Measurements from ENCODE around the gene TBC1D22B. TPM values are rescaled to one million over a fixed set of nuclear protein-coding genes. Genes with fewer than 3 reads are reported as not detected.

The TBC1D22B gene
- total RNA-seq, 2 donors from 2014 or later, result 7.7 to 11.6 TPM

GRCh38 chr6:37210313-37210968 lies 47.1 kb upstream of the TBC1D22B start:
- Histone ChIP-seq H3K9me3 (no peaks in the 10 kb centered on the region), H3K27ac (no peak overlapping the region), H3K27me3 (replicated peaks; ENCODE audit: insufficient read depth) (no peaks in the 10 kb centered on the region), H3K36me3 (no peaks in the 10 kb centered on the region), H3K4me3 (no peak overlapping the region), H3K4me1 (ENCODE audit: control insufficient read depth in 1 of 2, low read depth in 2 of 2) (peaks cover 0 to 4% of the 10 kb centered on the region in 2 donors)
- TF ChIP-seq, protein P1, sequence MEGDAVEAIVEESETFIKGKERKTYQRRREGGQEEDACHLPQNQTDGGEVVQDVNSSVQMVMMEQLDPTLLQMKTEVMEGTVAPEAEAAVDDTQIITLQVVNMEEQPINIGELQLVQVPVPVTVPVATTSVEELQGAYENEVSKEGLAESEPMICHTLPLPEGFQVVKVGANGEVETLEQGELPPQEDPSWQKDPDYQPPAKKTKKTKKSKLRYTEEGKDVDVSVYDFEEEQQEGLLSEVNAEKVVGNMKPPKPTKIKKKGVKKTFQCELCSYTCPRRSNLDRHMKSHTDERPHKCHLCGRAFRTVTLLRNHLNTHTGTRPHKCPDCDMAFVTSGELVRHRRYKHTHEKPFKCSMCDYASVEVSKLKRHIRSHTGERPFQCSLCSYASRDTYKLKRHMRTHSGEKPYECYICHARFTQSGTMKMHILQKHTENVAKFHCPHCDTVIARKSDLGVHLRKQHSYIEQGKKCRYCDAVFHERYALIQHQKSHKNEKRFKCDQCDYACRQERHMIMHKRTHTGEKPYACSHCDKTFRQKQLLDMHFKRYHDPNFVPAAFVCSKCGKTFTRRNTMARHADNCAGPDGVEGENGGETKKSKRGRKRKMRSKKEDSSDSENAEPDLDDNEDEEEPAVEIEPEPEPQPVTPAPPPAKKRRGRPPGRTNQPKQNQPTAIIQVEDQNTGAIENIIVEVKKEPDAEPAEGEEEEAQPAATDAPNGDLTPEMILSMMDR (IDR thresholded peaks at IDR 0.05), result peak; percentile 94
- ATAC-seq (ENCODE audit: insufficient number of reproducible peaks, low FRiP score, low read depth), result peak; percentile 83
- peak; percentile 47 for DNase-seq (ENCODE audit: low spot score)

DNA sequence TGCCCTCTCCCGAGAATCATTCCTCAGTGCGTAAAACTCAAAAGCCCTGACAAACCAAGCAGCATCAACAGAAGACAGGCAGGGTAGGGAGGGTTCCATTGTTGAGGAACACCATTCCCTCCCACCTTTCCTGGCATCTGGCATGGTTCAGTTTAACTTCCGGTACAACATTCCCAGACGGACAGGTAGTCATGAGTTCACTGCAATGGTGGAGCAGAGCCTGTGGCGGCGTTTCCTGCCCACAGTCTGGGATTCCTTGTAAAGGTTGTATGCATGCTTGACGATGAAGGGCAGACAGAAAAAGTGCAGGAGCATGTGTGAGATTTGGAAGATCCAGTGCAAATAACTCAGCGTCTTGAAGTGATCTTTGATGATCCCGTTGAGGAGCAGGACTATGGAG lies 45.3 kb upstream of the TBC1D22B start:
- peaks cover 0 to 4% of the 10 kb centered on the region in 2 donors for H3K4me1 ChIP-seq (ENCODE audit: control insufficient read depth in 1 of 2, low read depth in 2 of 2)
- TF ChIP-seq, protein P1 (IDR thresholded peaks at IDR 0.05), result no peak
- no peak overlapping the region for H3K4me3 ChIP-seq
- H3K27me3 ChIP-seq (replicated peaks; ENCODE audit: insufficient read depth), result no peaks in the 10 kb centered on the region
- ATAC-seq (ENCODE audit: insufficient number of reproducible peaks, low FRiP score, low read depth) (no peak), DNase-seq (ENCODE audit: low spot score) (no peak)
- H3K9me3 ChIP-seq, result no peaks in the 10 kb centered on the region
- H3K36me3 ChIP-seq, result no peaks in the 10 kb centered on the region
- no peak overlapping the region for H3K27ac ChIP-seq

GRCh38 chr6:37218061-37218460 lies 39.5 kb upstream of the TBC1D22B start:
- Histone ChIP-seq H3K9me3 (no peaks in the 10 kb centered on the region), H3K4me3 (no peak overlapping the region), H3K4me1 (ENCODE audit: control insufficient read depth in 1 of 2, low read depth in 2 of 2) (peaks cover 0 to 3% of the 10 kb centered on the region in 2 donors), H3K27ac (no peak overlapping the region), H3K27me3 (replicated peaks; ENCODE audit: insufficient read depth) (no peaks in the 10 kb centered on the region), H3K36me3 (no peaks in the 10 kb centered on the region)
- DNase-seq (ENCODE audit: low spot score) (no peak), ATAC-seq (ENCODE audit: insufficient number of reproducible peaks, low FRiP score, low read depth) (no peak)
- TF ChIP-seq, protein P1 (IDR thresholded peaks at IDR 0.05), result no peak

- H3K9me3 ChIP-seq, result no peaks in the 10 kb centered on the region
- H3K4me3 ChIP-seq, result no peak overlapping the region
- no peaks in the 10 kb centered on the region for H3K36me3 ChIP-seq
- no peak for ATAC-seq (ENCODE audit: insufficient number of reproducible peaks, low FRiP score, low read depth)
- TF ChIP-seq, protein P1 (IDR thresholded peaks at IDR 0.05), result no peak
- no peak overlapping the region for H3K27ac ChIP-seq
- H3K4me1 ChIP-seq (ENCODE audit: control insufficient read depth in 1 of 2, low read depth in 2 of 2), result peaks cover 0 to 3% of the 10 kb centered on the region in 2 donors
- no peak for DNase-seq (ENCODE audit: low spot score)
- H3K27me3 ChIP-seq (replicated peaks; ENCODE audit: insufficient read depth), result no peaks in the 10 kb centered on the region
These were observed 39.1 kb upstream of the TBC1D22B start for GRCh38 chr6:37218511-37218910.

- ATAC-seq (ENCODE audit: insufficient number of reproducible peaks, low FRiP score, low read depth) (no peak), DNase-seq (ENCODE audit: low spot score) (no peak)
- Histone ChIP-seq H3K36me3 (no peaks in the 10 kb centered on the region), H3K27ac (peak overlapping the region in 1 of 2 donors; percentile 31), H3K9me3 (no peaks in the 10 kb centered on the region), H3K27me3 (replicated peaks; ENCODE audit: insufficient read depth) (no peaks in the 10 kb centered on the region), H3K4me3 (peak overlapping the region; percentile 86), H3K4me1 (ENCODE audit: control insufficient read depth in 1 of 2, low read depth in 2 of 2) (peaks cover 0 to 3% of the 10 kb centered on the region in 2 donors)
- TF ChIP-seq, protein P1 (IDR thresholded peaks at IDR 0.05), result no peak
These were observed 35.9 kb upstream of the TBC1D22B start for GRCh38 chr6:37221585-37222124.

Data from thoracic aorta (tissue), 2 donors.